Left colon (tissue), 2 donors: ENCODE data around the gene WDSUB1. TPM values are rescaled to one million over a fixed set of nuclear protein-coding genes. Genes with fewer than 3 reads are reported as not detected.

ENCODE experiments used
- ATAC-seq: fragments of 200-7000 bp; cut with Tn5 transposase; one replicate; pipeline ENCODE4 v1.9.1; 2020; ENCODE audit warnings: mild to moderate bottlenecking, moderate library complexity
- DNase-seq, 2 donors: peaks; one replicate each; pipeline ENCODE4 v3.0.0-alpha.2; 2020
- intact Hi-C, 2 donors: fragments of 100-400 bp; cut with DNase I in 1 of 2; cut with micrococcal nuclease in 1 of 2; formaldehyde crosslinking; loops; one replicate each; pipeline versions ENCODE4 v1.11.2 to v1.14.0; 2022; cut with DNase I, micrococcal nuclease
- long read RNA-seq: library from polyadenylated mRNA; unstranded; transcript quantifications from one replicate; pipeline ENCODE4 v2.0.0, GENCODE V29; 2021
- total RNA-seq, 2 donors: library from RNA; stranded (reverse); fragmentation: NEBNext Ultra II Directional; extraction: Animal tissue kit (Norgen Biotek cat#: 25700); gene quantifications; one replicate each; pipeline ENCODE4 v1.2.1, GENCODE V29; 2021
- donor health status: DM: no; HTN: no; CAD: no.
- donor health status: DM: yes; HTN: yes; CAD: no.

The WDSUB1 gene, protein sequence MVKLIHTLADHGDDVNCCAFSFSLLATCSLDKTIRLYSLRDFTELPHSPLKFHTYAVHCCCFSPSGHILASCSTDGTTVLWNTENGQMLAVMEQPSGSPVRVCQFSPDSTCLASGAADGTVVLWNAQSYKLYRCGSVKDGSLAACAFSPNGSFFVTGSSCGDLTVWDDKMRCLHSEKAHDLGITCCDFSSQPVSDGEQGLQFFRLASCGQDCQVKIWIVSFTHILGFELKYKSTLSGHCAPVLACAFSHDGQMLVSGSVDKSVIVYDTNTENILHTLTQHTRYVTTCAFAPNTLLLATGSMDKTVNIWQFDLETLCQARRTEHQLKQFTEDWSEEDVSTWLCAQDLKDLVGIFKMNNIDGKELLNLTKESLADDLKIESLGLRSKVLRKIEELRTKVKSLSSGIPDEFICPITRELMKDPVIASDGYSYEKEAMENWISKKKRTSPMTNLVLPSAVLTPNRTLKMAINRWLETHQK
- total RNA-seq, result 1 to 10 TPM; 8.1 to 8.6 TPM
- long read RNA-seq, transcript WDSUB1-205 (11 exons, 1,920 nt), result major isoform, 6 of 22 reads
- long read RNA-seq, partial matches to known transcripts, result 4 of 22 reads
- long read RNA-seq, other reads (novel, unspliced or antisense), result 8 of 22 reads

DNA sequence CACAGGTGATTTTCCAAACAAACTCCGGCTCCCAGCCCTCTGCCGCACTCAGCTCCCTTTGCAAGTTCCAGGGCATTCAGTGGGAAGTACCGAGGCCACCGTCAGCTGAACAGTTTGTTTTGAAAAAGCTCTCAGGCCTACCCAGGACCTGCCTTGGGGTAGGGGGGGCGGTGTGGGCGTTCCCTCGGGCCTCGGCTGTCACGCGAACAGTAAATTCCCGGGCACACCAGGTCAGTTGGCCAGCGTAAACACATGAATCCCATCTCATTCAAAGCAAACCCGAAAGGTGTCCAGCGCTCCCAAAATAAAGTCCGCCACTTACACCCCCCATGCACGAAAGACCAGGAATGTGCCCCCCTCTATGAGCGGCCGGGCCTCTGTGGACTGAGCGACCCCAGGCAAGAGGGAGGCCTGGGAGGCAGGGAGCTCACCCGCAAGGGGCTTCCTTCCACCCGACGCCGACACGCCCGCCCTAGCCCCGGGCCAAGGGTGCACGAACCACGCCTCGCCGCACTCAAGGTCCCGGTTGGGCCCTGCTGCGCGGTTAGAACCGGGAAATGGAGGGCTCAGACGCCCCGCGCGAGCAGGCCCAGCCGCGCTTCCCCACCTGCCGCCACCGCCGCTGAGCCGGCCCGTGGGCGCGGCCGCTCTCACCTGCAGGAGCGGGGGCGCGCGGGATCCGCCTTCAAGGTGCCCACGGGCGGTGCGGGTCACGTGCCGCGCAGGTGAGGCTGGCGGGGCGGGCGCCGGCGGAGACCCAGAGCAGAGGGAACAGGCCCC, at the start of gene WDSUB1:
TSS of gene WDSUB1 (minus strand) at position 775 of the 780 bp plus-strand sequence. CDS start 3,634 bp downstream, outside the sequence.
- peak; percentile 37 for ATAC-seq
- intact Hi-C loops, result no loop called here
- DNase-seq, result peak; percentile 76 to 79

DNA sequence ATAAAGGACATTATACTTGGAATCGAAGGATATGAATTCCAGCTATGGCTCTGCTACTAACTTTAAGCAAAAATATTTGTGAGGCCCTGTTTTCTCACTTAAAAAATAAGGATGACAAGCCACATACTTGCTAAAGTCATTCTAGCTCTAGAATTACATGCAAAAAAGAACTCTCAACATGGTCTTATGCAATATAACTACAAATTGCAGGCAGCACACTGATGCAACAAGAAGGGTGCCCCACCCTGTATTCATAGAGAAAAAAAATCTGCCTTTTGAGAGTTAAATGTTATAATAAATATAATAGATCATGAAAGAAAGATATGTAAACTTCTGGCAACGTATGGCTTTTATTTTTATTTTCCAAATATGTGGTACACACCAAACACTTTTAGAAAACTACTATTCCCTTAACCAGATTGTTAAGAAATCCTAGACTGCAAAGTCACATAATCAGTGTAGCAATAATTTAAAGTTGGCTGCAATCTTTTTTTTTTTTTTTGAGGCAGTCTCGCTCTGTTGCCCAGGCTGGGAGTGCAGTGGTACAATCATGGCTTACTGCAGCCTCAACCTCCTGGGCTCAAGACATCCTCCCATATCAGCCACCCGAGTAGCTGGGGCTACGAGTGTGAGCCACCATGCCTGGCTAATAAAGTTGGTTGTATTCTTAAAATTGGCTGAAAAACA, 40.2 kb upstream of the WDSUB1 start:
- intact Hi-C loops, result no loop called here
- ATAC-seq (no peak), DNase-seq (no peak)

DNA sequence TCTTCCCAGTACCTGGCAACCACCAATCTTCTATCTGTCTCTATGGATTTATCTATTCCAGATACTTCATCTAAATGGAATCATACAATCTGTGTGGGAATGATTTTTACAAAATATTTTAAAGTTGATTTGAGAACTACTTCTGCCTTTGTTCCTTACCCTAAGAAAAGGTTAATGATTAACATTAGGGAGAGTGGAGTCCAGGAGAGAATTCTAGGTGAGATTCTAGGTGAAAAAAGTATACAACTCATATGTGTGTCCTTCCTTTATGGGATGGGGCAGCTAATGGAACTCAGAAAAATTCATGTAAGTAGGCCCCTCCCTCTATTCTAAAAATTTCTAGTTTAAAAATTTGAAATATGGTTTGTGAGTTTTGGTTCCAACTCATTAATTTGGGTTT, 35.9 kb upstream of the WDSUB1 start:
- DNase-seq (no peak), ATAC-seq (no peak)
- intact Hi-C loops, result no loop called here

DNA sequence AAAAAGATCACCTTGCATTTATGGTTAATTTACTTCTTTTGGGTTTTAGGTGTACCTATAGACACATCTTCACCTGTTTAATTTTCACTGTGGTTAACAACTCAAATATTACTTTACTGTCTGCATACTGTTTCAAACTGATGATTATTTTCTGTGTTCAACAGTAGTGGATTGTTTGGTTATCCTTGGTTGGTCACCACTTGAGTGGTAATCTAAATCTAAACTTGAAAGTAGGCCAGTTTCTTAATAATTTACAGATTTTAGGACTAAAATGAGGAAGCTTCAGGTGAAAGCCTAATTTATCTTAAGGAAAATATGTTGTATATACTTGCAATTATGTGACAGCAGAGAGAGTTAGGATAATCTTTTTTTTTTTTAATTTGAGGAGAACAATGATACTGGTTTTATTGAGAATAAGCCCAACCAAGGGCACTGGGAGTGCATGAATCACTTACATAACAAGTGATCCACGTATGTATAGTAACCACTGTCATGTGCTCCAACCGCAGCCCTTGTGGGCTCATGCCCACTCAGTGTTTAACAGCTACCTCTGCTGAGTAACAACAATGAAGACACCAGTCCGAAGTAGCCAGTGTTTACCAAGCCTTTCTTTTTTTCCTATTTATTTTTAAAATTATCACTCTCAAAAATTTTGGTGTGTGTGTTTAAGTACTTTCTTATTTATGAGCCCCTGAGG, 31.0 kb upstream of the WDSUB1 start:
- ATAC-seq (no peak), DNase-seq (no peak)
- intact Hi-C loops, result no loop called here

DNA sequence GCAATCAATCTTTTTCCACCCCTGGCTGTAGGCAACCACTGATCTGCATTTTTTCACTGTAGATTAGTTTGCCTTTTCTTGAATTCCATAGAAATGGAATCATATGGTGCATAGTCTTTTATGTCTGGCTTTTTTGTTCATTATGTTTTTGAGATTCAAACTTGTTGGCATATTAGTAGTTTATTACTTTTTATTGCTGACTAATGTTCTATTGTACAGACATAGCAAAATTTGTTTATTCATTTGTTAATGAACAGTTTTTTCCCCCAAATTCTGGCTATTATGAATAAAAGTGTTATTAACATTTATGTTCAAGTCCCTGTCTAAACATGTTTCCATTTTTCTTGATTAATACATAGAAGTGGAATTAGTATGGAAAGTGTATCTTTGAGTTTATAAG, 21.4 kb upstream of the WDSUB1 start:
- ATAC-seq, result no peak
- intact Hi-C loops, result no loop called here

DNA sequence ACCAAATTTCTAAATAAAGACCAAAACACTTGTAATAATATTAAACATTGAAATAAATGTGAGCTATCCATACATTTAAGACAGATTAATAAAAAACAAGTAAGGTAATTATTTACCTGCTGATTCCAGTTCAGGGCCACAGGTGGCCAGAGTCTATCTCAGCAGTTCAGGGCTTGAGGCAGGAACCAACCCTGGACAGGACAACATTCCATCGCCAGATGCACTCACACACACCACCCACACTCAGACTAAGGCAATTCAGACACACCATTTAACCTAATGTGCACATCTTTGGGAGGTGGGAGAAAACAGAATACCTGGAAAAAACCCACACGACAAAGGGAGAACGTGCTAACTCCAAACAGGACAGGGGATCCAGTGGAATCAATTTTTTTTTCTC, 14.1 kb upstream of the WDSUB1 start:
- intact Hi-C loops, result no loop called here
- ATAC-seq (no peak), DNase-seq (no peak)

More for the DNA sequence above, 21.4 kb upstream of the WDSUB1 start:
- no peak for DNase-seq

DNA sequence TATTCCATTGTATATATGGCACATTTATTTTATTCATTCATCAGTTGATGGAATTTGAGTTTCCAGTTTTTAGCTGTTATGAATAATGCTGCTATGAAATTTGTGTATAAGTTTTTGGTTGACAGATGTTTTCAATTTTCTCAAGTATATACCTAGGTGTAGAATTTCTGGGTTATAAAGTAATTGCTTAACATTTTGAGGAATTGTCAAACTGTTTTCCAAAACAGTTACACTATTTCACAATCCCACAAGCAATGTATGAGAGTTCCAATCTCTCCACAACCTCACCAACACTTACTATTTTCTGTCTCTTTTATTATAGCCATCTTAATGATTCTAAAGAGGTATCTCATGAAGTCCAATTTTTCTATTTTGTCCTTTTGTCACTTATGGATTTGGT, 12.5 kb upstream of the WDSUB1 start:
- no peak for ATAC-seq
- DNase-seq, result no peak
- intact Hi-C loops, result no loop called here

DNA sequence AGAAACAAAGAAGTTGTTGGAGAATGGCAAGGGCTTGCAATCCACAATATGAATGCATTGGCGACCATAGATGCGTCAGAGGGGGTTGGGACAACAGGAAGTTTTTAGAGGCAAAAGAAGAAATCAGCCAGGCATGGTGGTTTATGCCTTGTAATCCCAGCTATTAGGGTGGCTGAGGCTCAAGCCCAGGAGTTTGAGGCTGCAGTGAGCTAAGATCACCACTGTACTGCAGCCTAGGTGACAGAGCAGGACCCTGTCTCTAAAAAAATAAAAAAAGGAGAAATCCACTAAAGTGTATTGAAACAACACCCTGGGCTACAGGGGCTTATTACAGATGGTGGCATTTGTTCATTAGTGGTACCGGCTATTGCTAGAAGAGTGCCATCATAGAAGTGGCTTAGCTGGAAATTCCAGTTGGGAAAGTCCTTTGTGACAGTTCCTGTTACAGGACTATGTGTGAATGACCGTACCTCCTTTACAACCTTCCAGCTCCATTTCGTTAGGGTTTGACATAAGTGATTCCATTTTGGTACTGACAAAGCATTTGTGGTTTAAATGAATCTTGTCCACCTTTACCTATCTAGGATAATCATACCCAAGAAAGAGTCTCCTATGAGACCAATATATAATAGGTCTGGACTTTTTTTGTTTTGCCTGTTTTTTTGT, 10.7 kb upstream of the WDSUB1 start:
- ATAC-seq (no peak), DNase-seq (no peak)
- intact Hi-C loops, result no loop called here

DNA sequence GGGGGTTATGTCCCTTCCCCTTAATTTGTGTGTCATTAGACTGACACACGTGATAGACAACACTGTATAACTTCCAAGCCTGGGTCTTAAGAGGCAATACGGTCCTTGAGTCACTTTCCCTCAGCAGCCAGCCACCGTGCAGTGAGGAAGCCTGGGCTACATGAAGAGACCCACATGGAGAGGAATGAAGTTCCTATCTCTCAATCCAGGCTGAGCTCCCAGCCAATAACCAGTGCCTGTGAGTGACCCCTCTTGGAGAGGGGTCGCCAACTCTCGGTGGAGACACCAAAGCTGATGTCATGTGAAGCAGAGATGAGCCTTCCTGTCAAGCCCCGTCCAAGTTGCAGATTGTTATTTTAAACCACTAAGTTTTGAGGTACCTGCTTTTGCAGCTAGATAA, 5.7 kb upstream of the WDSUB1 start:
- no peak for DNase-seq
- intact Hi-C loops, result no loop called here

DNA sequence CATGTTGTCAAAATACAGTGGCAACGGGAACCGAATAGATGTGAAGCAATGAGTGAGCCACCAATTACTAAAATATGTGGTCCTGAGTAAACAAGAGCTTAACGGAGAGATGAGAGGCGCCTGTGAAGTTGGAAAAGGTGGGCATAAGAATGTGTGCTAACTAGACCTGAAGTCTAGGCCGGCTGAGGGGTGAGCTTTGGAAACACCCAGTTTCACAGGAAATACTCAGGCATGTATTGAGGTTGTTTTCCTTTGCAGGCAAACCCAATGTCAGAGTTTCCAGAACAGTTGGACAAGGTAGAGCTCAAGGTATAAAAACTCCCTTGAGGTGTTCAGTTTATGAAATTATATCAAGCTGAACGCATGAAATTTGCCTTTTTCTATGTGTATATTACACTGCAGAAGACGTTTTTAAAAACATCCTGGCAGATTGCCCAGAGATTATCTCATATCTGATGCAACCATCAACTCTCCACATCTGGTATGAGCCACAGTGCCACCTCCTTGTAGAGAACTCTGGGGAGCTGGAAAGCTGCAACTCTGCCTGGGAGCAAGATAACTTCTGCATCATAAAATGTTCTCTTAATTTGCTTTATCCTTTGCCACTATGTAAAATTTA, 3.9 kb upstream of the WDSUB1 start:
- no peak for ATAC-seq
- no peak for DNase-seq
- intact Hi-C loops, result no loop called here

More for the DNA sequence above, 5.7 kb upstream of the WDSUB1 start:
- no peak for ATAC-seq

DNA sequence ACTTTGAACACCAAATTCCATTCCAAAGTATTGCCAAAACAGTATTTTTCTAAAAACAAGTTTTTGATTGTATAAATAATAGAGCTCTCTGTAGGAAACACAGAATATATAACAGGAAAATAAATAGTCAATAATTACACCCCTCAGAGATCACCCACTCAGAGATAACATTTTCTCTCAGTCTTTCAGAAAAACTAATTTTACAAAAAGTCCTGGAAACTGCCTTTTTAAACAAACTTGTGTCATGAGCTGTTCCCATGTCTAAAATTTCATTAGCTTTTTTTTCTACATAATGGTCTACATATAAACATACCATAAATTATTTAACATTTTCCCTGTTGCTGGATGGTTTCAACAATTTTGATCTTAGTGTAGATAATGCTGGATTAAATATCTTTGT, 1.2 kb upstream of the WDSUB1 start:
- no peak for ATAC-seq
- no peak for DNase-seq
- intact Hi-C loops, result no loop called here

DNA sequence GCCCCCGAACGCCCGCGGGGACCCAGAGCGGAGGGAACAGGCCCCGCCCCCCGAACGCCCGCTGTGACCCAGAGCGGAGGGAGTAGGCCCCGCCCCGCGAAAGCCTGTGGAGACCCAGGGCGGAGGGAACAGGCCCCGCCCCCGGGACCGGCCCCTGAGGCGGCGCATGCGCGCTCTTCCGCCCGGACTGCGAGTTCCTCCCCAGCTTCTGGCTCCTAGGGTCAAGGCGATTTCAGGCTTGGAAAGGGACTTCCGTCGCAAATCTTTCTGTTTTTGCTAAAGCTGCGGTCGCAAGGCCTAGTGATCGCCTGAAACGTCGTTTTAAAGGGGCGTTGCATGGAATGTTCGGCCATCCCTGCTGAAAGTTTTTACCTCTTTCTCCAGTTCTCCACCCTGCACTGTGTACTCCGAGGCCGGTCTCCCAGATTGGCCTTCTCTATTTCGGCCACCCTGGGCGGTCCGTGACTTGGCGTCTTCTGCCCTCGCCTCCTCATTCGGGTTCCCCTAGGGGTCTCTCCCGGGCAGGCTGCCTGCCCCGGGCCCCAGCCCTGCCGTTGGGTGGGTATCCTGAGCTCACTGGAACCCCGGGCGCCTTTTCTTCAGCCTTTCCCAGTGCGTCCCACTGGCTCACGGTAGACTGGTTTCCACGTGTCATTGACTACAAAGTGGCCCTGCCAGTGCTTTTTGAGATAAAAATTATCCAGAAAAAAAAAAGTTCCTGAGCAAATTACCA, 372 bp upstream of the WDSUB1 start:
- intact Hi-C loops, result no loop called here
- ATAC-seq (peak; percentile 96), DNase-seq (peak; percentile 98 to 100)

DNA sequence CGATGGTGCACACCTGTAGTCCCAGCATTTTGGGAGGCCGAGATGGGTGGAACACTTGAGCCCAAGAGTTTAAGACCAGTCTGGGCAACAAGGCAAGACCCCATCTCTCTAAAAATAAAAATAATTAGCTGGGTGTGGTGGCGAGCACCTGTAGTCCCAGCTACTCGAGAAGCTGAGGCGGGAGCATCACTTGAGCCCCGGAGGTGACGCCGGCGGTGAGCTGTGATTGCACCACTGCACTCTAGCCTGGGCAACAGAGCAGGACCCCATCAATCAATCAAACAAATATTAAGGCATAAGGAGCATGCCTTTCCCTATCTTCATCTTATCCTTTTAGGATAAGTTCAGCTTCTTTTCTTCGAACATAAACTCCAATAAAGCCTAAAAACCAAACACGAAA, 1.1 kb downstream of the WDSUB1 start:
- no peak for ATAC-seq
- peak in 1 of 2 donors; percentile 21 for DNase-seq
- intact Hi-C loops, result no loop called here

DNA sequence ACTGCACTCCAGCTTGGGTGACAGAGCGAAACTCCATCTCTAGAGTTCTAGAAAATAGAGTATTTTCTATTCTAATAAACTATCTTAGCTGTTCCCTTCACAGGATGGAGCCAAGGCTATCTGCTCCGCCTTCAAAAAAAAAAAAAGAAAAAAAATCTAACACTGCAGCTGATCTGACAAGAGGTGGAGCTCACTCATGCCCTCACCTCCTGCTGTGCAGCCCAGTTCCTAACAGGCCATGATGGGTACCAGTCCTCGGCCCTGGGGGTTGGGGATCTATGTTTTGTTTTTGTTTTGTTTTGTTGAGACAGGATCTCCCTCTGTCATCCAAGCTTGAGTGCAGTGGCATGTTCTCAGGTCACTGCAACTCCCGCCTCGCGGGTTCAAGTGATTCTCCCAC, 3.0 kb downstream of the WDSUB1 start:
- DNase-seq (no peak), ATAC-seq (no peak)
- intact Hi-C loops, result no loop called here

DNA sequence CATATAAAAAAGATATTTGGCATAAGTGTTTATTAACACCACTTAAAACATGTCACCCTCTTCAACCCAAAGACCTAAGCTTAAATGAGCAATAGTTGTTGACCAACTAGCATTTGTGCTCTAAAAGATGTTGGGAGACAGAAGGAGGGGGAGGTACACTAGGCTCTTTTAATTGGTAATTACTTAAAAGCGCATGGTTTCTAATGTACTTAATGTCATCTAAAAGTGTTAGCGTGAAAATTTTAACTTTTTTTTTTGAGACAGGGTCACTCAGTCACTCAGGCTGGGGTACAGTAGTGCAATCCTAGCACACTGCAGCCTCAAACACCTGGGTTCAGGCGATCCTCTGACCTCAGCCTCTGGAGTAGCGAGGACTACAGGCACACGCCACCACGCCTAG, 5.5 kb downstream of the WDSUB1 start:
- intact Hi-C loops, result no loop called here
- DNase-seq (no peak), ATAC-seq (no peak)

DNA sequence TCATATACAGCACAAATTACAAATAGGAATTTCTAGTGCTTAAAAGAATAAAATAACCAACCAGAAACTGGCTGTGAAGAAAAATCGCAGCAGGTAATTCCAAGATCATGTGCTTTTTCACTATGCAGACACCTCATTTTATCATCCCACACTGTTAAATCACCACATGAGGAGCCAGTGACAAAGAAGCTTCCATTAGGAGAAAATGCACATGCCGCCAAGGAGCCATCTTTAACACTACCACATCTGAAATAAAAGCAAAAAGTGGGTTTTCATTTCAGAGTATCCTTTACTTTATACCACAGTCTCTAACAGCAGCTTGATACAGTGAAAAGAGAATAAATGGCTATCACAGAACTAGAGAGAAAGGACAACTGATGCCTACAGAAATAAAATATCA, 6.8 kb downstream of the WDSUB1 start:
- DNase-seq (no peak), ATAC-seq (no peak)
- intact Hi-C loops, result no loop called here

DNA sequence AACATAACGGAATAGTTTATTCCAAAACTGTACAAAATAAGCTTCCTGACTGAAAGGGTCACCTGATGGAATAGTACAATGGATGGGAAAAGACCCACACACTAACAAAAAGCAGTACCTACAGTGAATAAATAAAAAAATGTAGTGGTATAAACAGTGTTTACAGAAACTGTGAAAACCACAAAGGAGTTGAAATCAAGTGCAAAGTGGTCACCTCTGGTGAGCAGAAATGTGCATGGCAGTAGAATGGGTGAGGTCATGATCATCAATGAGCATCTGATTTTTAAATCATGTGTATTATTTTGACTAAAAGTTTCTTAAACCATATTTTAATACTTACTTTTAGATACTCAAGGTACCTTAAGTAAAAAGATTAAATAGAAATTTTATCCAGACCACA, 11.4 kb downstream of the WDSUB1 start:
- intact Hi-C loops, result no loop called here
- ATAC-seq, result no peak
- no peak for DNase-seq
